ENCODE data around the gene ADD2.

DNA sequence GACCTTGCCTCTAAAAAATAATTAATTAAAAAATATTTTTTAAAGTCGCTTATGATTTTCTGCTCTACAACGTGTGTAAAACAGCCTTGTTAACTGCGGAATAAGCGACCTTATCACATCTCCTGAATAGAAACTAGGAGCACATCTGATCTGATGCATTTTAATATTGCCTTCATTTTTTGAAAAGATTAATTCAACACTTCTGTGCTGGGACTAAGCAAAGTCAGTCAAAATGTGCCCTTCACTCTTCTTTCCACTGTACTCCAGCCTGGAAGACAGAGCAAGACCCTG is 39.8 kb upstream of the ADD2 start:
- TF ChIP-seq, protein P1, sequence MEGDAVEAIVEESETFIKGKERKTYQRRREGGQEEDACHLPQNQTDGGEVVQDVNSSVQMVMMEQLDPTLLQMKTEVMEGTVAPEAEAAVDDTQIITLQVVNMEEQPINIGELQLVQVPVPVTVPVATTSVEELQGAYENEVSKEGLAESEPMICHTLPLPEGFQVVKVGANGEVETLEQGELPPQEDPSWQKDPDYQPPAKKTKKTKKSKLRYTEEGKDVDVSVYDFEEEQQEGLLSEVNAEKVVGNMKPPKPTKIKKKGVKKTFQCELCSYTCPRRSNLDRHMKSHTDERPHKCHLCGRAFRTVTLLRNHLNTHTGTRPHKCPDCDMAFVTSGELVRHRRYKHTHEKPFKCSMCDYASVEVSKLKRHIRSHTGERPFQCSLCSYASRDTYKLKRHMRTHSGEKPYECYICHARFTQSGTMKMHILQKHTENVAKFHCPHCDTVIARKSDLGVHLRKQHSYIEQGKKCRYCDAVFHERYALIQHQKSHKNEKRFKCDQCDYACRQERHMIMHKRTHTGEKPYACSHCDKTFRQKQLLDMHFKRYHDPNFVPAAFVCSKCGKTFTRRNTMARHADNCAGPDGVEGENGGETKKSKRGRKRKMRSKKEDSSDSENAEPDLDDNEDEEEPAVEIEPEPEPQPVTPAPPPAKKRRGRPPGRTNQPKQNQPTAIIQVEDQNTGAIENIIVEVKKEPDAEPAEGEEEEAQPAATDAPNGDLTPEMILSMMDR (IDR thresholded peaks at IDR 0.05), result no peak
- TF ChIP-seq EZH2 (IDR thresholded peaks at IDR 0.05; ENCODE audit: borderline replicate concordance, insufficient read depth, low read depth, low read length, poor library complexity, severe bottlenecking), result no peak

Data from B cell (primary cell).